ENCODE data around the gene NEURL1.
A peak's percentile ranks its signal among the peaks of the same experiment; 100 is the strongest.
"Not testable (repeated sequence)": the region's sequence is repeated elsewhere in the genome, so short reads cannot be mapped to it uniquely, and the experiment has no call there.

The NEURL1 gene

GRCh38 chr10:103465411-103466179 lies 27.9 kb upstream of the NEURL1 start:
- no peak for DNase-seq

- no peak for DNase-seq
These were observed 26.8 kb upstream of the NEURL1 start for GRCh38 chr10:103466734-103467133.

GRCh38 chr10:103467406-103467805 lies 26.1 kb upstream of the NEURL1 start:
- no peak for DNase-seq

DNA sequence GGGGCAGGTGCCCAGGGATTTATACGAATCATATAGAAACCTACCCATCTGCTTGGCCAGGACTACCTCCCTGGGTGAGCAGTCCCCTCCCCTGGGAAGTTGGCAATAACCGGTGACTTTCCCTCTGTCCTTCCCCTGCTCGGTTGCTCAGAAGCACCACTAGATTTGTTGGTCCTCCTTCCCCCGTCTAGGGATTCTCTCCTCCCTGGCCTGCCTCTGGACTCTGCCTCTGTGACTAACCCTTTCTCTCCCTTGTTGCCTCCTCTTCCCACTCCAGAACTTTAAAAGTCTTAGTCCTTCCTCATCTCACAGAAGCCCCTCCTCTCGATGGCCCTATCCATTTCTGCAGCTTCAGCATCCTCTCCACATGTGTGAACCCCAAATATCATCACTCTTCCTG lies 24.3 kb upstream of the NEURL1 start:
- DNase-seq = no peak

GRCh38 chr10:103470761-103471653 lies 22.5 kb upstream of the NEURL1 start:
- peak in 4 of 5 experiments; percentile 19 to 96 (median 60) for DNase-seq

DNA sequence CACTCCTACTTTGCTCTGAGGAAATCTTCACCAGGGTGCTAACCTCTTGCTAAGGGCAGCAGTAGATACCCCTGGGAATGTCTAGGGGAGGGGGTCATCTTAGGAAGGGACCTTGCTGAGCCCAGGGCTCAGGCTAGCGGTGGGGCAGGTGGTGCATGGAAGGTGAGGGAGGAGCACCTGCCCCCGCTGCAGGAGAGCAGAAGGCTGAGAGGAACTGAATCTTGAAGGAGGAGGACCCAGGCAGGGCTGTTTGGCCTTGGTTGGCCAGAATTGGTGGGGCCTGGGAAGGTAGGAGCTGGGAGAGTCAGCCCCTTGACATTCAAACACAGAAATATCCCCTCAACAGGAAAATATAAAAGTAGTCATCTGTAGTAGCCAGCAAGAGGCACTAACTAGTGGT lies 21.5 kb upstream of the NEURL1 start:
- DNase-seq = no peak

- DNase-seq = no peak
These were observed 20.2 kb upstream of the NEURL1 start for GRCh38 chr10:103473261-103473671.

DNA sequence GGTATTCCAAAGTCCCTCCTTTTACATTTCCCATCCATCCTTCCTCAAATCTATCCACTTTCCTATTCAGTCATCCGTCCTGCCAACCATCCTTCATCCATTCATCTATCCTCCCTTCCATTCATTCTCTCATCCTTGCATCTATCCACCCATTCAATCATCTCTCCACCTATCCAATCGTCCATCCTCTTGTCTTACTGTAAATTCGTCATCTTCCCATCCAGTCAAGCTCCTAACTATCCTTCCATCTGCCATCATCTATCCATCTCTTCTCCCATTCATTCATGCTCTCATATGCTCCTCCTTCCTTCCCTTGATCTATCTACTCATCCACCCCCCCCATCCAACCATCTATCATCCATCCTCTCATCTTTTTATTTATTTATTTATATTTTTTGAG lies 19.4 kb upstream of the NEURL1 start:
- DNase-seq = no peak

GRCh38 chr10:103475437-103475836 lies 18.1 kb upstream of the NEURL1 start:
- no peak for DNase-seq

GRCh38 chr10:103476046-103476768 lies 17.3 kb upstream of the NEURL1 start:
- DNase-seq = peak in 1 of 5 experiments; percentile 56

- no peak for DNase-seq
These were observed 14.8 kb upstream of the NEURL1 start for GRCh38 chr10:103478671-103479070.

DNA sequence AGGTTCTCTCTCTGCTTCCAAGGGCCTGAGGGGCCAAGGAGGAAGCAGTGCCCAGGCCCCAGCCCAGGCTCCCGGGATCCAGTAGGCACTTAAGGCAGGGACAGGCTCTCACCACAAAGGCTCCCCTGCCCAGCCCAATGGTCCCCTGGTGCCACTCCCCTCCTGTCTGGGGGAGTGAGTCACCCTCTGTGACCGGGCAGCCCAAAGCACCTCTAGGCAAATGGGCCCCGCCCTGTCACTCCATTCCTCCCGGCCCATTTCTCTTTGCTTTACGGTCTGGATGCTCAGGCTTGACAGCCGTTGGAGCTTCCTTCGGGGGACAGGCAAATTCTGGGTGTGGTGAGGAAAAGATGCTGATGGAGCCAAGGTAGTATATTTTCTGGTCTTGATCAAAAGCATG lies 14.4 kb upstream of the NEURL1 start, which contains the start of gene CALHM3:
Gene CALHM3, minus strand, starts transcription at position 106 of the 400 bp plus-strand sequence. CDS start 208 bp downstream, outside the sequence.
- no peak for DNase-seq

DNA sequence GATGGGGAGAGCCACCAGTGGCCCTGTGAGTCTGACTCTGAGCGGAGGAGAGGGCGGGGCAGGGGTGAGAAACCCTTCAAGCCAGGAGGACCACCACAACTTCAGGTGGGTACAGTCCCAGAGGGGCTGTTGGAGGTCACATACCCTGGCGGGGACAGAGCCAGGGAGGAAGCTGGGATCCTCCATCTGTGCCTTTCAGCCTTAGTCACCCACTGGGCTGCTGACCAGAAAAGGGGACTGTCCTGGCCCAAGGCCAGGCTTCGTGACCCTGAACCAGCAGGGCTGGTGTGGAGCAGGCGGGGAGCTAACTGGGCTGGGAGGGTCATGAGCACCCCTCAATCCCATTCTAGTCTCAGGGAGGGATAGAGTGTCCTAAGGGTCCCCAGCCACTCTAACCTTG lies 13.0 kb upstream of the NEURL1 start:
- DNase-seq = no peak

DNA sequence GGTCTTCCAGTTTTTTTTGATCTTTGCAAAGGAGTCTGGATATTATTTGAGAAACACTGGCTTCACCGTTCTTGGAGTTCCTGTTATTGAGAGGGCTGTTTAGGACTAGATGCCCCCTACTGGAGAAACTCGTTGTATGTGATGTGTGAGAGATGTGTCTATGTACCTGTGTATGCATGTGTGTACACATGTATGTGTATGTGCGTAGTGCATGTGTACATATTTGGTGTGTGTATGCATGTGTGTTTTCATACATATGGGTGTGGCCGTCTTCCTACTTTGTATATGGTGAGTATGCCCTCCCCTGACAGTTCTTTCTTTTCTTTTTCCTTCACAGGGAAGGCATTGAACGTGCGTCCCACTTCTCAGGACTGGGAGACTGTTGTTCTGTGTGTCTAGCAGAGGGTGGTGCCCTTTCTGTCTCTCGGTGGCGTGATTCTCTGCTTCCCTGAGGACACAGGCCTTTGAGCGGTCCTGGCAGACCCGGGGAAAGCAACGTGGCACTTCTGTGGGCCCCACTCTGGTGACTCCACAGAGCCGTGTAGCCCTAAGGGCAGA lies 11.5 kb upstream of the NEURL1 start:
- DNase-seq = peak in 2 of 5 experiments; percentile 42 to 83

DNA sequence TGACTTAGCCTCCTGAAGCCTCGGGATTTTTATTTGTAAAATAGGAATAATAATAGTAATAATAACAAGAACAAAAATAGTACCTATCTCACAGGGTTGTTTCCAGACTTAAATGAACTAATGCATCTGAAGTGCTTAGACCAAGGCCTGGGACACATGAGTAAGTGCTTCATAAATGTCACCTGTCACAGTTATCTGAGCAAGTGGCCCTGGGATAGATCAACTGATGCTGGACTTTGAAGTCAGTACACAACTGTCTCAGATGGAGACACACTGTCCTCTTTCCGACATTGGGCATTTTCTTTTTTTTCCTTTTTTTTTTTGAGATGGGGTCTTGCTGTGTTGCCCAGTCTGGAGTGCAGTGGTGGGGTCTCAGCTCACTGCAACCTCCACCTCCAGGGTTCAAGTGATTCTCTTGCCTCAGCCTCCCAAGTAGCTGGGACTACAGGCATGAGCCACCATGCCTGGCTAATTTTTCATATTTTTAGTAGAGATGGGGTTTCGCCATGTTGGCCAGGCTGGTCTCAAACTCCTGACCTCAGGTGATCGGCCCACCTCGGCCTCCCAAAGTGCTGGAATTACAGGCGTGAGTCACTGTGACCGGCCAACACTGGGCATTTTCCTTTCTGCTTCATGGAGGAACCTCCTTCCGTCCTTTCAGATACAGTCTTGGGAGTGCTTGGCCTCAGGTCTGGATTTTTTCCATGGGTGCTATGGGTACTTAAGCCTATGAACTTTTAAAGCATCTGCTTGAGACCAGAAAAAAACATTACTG lies 6.7 kb upstream of the NEURL1 start:
- DNase-seq = not testable (repeated sequence)

DNA sequence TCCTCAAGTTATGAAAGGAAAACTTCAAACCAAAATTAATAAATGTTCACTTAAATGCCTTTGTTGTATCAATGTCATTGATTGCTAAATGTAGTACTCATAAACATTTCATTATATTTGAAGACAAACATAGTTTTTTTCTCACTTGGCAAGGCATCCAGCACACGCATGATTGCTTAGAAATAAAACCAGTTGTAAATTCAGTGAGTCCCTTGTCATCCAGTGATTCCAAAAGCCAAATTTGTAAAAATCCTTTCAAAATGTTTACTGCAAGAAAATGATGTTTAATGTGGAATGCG lies 6.1 kb upstream of the NEURL1 start:
- no peak for DNase-seq

DNA sequence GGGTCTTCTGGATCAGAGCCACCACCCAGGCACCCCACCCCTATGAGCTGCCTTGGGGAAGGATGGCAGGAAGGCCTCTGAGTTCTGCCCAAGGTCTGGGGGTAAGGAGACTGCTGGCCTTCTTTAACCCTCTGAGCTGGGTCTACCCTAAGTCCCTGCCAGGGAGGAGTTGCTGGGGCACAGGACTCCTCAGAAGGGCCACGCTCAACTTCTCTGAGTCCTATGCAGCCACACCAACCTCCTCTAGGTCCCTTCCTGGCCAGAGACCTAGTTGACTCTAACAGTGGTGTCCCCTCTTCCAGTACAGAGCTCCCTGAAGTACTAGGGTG lies 2.6 kb upstream of the NEURL1 start:
- DNase-seq = no peak

DNA sequence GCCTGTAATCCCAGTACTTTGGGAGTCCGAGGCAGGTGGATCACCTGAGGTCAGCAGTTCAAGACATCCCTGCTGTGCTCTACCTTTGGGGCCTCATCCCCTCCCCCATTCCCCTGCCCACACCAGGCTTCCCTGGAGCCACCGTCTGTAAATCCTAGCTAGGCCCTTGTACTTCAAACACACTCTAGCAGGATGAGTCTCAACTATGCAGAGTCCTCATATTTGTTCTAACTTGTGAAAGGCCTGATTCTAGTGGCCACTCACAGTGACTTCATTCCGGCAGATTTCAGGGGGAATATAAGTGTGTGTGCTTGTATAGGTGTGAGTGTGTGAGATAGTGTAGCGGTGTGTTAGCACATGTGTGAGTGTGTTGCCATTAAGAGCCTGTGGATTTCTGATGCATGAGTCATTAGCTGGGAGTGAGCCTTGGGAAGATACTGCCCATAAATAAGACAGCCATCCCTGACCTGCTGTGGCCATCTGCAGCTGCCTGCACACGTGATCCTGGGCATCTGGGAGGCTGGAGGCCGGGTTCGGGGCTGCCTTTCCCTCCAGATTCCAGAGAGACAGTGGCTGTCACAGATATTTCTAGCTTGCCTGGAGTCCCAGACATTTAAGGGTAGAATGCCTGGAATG lies 1.7 kb upstream of the NEURL1 start:
- DNase-seq = no peak

- no peak for DNase-seq
These were observed 747 bp upstream of the NEURL1 start for GRCh38 chr10:103492655-103493261.

GRCh38 chr10:103493916-103494877 lies 692 bp downstream of the NEURL1 start:
- DNase-seq = peak in 3 of 5 experiments; percentile 10 to 70 (median 23)

Data from T-helper 2 cell (primary cell).